SK-N-SH treated with all-trans-retinoic acid at 6 μM for 48 hours (cell line): ENCODE results near the gene TCERG1L.

Experiments
- GLIS3 ChIP-seq: fragments of 250-450 bp; sonication (Bioruptor Pico); IDR thresholded peaks from 2 replicates; pipeline ENCODE4 v1.5.0; 2020; ENCODE audit warnings: mild to moderate bottlenecking, moderate library complexity
- RARB ChIP-seq: fragments of 250-450 bp; sonication (Bioruptor Pico); IDR thresholded peaks from 2 replicates; pipeline ENCODE4 v1.8.0; 2021; ENCODE audit warnings: mild to moderate bottlenecking, moderate library complexity
- TOX ChIP-seq: fragments of 250-450 bp; sonication (Bioruptor Pico); IDR thresholded peaks from 2 replicates; pipeline ENCODE4 v1.8.0; 2021; ENCODE audit warnings: mild to moderate bottlenecking, moderate library complexity, borderline replicate concordance
- ZC3H10 ChIP-seq: fragments of 250-450 bp; sonication (Bioruptor Pico); IDR thresholded peaks from 2 replicates; pipeline ENCODE4 v1.5.1; 2021; ENCODE audit warnings: mild to moderate bottlenecking, moderate library complexity
- ZFP3 ChIP-seq: fragments of 250-450 bp; sonication (Bioruptor Pico); IDR thresholded peaks from 2 replicates; pipeline ENCODE4 v1.5.0; 2020; ENCODE audit warnings: mild to moderate bottlenecking, moderate library complexity
- ZFP30 ChIP-seq: fragments of 450-650 bp; formaldehyde crosslinking; IDR thresholded peaks from 2 replicates; pipeline ENCODE4 v1.5.0; 2022; ENCODE audit warnings: mild to moderate bottlenecking, moderate library complexity
- TF ChIP-seq, protein P1 (sequence below): fragments of 250-450 bp; sonication (Bioruptor Pico); IDR thresholded peaks from 2 replicates; pipeline ENCODE4 v1.5.1; 2020; ENCODE audit warnings: low read depth, mild to moderate bottlenecking, moderate library complexity
- TF ChIP-seq, protein P2 (sequence below): fragments of 250-450 bp; sonication (Bioruptor Pico); IDR thresholded peaks from 2 replicates; pipeline ENCODE4 v1.5.1; 2021; ENCODE audit warnings: mild to moderate bottlenecking, moderate library complexity
- TF ChIP-seq, protein P3 (sequence below): fragments of 250-450 bp; sonication (Bioruptor Pico); IDR thresholded peaks from 2 replicates; pipeline ENCODE4 v1.8.0; 2020; ENCODE audit warnings: mild to moderate bottlenecking, moderate library complexity, borderline replicate concordance

DNA sequence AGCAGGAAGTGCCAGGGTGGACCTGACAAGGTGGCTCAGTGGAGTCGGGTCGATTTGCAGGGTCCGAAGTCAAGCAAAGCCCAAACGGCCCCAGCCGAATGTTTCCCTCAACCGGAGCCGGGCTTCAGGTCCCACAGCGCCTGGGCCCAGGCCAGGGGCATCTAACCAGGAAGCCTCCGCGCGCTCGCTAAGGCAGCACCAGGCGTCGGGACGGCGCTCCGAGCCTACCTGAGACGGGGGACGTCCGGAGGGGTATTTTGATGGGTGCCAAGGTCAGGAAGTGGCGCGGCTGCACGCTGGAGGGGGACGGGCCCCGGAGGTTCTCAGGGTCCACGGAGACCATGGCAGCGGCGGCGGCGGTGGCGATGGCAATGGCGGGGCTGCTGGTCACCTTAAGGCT lies 51.5 kb downstream of the TCERG1L start:
- TF ChIP-seq, protein P1, sequence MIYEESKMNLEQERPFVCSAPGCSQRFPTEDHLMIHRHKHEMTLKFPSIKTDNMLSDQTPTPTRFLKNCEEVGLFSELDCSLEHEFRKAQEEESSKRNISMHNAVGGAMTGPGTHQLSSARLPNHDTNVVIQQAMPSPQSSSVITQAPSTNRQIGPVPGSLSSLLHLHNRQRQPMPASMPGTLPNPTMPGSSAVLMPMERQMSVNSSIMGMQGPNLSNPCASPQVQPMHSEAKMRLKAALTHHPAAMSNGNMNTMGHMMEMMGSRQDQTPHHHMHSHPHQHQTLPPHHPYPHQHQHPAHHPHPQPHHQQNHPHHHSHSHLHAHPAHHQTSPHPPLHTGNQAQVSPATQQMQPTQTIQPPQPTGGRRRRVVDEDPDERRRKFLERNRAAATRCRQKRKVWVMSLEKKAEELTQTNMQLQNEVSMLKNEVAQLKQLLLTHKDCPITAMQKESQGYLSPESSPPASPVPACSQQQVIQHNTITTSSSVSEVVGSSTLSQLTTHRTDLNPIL, result no peak
- TF ChIP-seq, protein P2, sequence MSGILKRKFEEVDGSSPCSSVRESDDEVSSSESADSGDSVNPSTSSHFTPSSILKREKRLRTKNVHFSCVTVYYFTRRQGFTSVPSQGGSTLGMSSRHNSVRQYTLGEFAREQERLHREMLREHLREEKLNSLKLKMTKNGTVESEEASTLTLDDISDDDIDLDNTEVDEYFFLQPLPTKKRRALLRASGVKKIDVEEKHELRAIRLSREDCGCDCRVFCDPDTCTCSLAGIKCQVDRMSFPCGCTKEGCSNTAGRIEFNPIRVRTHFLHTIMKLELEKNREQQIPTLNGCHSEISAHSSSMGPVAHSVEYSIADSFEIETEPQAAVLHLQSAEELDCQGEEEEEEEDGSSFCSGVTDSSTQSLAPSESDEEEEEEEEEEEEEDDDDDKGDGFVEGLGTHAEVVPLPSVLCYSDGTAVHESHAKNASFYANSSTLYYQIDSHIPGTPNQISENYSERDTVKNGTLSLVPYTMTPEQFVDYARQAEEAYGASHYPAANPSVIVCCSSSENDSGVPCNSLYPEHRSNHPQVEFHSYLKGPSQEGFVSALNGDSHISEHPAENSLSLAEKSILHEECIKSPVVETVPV (CRISPR knock-in tag), result no peak
- TF ChIP-seq, protein P3, sequence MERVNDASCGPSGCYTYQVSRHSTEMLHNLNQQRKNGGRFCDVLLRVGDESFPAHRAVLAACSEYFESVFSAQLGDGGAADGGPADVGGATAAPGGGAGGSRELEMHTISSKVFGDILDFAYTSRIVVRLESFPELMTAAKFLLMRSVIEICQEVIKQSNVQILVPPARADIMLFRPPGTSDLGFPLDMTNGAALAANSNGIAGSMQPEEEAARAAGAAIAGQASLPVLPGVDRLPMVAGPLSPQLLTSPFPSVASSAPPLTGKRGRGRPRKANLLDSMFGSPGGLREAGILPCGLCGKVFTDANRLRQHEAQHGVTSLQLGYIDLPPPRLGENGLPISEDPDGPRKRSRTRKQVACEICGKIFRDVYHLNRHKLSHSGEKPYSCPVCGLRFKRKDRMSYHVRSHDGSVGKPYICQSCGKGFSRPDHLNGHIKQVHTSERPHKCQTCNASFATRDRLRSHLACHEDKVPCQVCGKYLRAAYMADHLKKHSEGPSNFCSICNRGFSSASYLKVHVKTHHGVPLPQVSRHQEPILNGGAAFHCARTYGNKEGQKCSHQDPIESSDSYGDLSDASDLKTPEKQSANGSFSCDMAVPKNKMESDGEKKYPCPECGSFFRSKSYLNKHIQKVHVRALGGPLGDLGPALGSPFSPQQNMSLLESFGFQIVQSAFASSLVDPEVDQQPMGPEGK (CRISPR knock-in tag), result no peak
- no peak for TF ChIP-seq GLIS3 (CRISPR knock-in tag)
- no peak for TF ChIP-seq TOX (CRISPR knock-in tag)
- TF ChIP-seq ZC3H10 (CRISPR knock-in tag), result no peak
- no peak for TF ChIP-seq ZFP30 (CRISPR knock-in tag)
- no peak for TF ChIP-seq ZFP3 (CRISPR knock-in tag)
- no peak for TF ChIP-seq RARB
